HG03378 (cell line): ENCODE measurements around the gene REXO4.
"Not testable (repeated sequence)": the region's sequence is repeated elsewhere in the genome, so short reads cannot be mapped to it uniquely, and the experiment has no call there.

ENCODE experiments used
- ATAC-seq: cut with Tn5 transposase; IDR thresholded peaks from one replicate; pipeline ENCODE4 v1.9.1; 2021; ENCODE audit warnings: mild to moderate bottlenecking, moderate library complexity; ENCODE audit not compliant: unreplicated experiment

The REXO4 gene

DNA sequence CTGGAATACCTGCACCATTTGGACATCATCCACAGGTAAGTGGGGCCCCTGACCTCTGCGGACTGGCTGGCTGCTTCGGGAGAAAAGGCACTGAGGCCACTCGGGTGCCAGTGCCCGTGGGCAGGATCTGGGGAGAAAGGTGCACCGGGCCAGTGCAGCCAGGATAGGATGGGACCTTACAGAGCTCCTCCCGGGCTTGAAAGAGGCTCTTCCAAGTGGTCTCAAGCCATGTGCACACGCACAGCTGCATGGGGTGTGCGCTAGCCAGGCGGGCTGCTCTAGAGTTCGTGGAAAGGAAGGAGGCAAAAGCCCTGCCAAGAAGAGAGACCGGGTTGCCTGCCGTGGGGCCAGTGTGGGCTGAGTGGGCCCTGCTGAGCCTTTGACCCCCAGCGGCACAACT is 28.2 kb downstream of the REXO4 start:
- no peak for ATAC-seq

DNA sequence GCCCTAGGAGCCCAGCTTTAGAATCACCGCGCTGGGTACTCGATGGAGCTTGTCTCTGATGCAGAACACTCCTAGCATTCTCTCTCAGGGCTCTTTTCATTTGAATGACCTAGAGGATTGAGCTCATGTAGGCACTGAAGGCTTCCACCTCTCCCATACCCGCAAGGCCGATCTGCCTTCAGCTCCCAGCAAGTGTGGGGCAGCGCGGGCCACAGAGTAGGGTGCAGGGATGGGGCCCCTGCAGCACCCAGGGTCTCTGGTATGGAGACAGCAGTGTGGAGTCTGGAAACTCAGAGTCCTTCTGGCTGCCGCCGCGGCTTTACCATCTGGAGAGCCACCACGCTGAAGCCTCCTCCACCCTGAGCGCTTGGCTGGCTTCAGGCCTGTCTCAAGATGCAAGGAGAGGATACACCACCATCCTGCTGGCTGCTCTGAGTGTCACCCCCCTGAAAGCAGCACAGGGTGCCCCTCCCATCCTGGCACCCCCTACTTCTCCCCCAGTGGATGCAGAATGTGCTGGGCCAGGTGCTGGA is 28.7 kb downstream of the REXO4 start:
- ATAC-seq = no peak

DNA sequence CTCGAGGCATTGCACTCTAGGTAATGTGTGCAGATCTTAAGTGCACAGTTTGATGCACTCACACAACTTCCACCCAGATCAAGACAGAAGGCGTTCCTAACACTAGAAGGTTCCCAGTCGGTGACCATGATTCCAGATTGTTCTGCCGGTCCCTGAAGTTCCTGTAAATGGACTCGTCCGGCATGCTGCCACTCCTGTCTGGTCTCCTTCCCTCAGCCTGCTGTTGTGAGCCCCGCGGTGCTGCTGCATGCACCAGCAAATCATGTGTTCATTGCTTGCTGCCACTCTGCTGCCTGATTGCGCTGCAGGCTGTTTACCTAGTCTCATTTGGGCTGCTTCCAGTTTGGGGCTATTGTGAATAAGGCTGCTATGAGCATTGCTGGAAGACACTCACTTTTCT is 30.1 kb downstream of the REXO4 start:
- no peak for ATAC-seq

DNA sequence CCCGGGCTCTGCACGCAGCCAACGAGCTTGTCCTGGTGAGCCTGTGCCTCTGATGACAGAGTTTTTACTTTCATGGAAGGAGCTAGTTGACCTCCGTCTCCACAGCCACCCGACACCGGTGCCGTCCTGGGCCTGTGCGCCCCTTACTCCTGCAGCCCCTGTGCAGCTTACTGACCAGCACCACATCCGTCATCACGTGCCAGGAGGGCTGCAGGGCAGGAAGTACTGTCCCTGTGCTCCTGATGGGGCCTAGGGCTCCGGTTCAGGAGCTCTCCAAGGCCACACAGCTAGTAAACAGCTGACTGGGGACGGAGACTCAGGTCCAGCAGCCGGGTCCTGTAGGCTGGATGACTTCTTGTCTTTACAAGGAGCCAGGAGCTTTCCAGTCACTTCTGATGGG is 31.5 kb downstream of the REXO4 start:
- ATAC-seq = no peak

DNA sequence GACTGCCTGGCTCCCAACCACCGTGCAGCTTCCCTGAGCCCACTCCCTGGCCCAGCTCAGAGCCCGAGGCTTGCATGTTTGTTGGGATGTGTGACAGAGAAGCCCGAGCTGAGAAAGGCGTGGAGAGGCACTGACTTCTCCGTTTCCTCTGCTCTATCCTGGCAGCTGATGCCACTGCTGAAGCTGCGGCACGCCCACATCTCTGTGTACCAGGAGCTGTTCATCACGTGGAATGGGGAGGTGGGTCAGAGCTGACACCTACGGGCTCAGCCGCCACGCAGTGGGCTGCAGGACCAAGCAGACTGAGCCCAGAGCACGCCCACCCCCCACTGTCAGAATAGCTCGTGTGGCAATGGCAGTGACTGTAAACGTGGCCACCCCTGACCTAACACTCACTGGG is 32.4 kb downstream of the REXO4 start:
- no peak for ATAC-seq

DNA sequence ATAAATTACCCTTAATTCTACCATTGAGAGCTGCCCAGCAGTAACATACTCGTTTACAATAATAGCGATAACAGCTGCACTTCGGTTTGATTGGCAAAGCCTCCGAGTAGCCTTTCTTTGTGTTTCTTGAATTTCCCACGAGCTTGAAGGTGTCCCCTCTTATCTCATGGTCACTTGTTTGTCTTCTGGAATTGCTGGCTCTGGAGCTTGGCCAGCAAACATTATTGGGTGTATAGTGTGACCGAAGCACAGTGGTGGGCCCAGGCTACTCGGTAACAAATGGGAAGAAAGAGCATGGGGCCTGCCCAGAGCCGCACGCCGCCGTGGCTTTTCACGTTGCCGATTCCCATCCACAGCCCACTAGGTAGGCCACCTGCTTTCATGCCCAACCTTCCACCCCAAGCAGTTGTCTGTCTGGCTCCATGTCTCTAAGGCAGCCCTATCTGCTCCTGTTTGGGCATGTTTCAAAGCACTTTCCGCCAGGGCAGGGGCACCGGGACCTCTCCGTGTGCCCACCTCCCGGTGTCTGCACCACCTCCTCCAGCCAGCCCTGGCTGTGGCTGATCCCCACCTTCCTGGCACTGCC is 33.0 kb downstream of the REXO4 start:
- no peak for ATAC-seq

DNA sequence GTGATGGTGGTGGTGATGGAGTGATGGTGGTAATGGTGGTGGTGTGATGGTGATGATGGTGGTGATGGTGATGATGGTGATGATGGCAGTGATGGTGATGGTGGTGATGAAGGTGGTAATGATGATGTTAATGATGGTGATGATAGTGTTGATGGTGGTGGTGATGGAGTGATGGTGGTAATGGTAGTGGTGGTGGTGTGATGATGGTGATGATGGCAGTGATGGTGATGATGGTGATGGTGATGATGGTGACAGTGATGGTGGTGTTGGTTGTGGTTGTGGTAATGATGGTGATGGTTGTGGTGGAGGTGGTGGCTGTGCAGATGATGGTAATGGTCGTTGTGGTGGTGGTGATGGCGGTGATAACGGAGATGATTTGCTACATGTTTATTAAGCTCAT is 34.4 kb downstream of the REXO4 start:
- ATAC-seq = no peak

DNA sequence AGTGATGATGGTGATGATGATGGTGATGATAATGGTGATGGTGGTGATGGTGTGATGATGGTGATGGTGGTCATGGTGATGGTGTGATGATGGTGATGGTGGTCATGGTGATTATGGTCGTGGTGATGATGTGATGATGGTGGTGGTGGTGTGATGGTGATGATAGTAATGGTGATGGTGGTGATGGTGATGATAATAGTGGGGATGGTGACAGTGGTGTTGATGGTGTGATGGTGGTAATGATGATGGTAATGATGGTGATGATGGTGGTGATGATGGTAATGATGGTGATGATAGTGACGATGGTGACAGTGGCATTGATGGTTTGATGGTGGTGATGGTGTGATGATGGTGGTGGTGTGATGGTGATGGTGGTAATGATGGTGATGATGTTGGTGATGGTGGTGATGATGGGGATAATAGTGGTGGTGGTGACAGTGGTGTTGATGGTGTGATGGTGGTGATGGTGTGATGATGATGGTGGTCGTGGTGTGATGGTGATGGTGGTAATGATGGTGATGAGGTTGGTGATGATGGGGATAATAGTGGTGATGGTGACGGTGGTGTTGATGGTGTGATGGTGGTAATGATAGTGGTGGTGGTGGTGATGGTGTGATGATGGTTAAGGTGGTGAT is 35.2 kb downstream of the REXO4 start:
- no peak for ATAC-seq

DNA sequence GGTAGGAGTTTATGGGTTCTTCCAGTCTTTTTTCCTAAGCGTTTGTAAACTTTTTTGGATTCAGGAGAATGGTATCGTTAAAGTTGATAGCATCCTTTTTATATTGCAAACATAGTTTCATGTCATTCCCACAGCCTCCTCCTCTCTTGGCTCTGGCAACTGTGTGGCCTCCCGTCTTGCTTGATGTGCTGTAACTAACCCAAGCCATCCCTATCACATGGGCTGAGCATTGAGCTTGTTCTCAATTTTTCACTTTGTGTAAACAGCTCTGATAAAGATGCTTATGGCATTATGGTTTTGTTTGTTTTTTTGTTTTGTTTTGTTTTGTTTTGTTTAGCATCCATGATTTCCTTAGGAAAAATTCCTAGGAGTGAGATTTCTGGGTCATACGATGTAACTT is 37.1 kb downstream of the REXO4 start:
- no peak for ATAC-seq

DNA sequence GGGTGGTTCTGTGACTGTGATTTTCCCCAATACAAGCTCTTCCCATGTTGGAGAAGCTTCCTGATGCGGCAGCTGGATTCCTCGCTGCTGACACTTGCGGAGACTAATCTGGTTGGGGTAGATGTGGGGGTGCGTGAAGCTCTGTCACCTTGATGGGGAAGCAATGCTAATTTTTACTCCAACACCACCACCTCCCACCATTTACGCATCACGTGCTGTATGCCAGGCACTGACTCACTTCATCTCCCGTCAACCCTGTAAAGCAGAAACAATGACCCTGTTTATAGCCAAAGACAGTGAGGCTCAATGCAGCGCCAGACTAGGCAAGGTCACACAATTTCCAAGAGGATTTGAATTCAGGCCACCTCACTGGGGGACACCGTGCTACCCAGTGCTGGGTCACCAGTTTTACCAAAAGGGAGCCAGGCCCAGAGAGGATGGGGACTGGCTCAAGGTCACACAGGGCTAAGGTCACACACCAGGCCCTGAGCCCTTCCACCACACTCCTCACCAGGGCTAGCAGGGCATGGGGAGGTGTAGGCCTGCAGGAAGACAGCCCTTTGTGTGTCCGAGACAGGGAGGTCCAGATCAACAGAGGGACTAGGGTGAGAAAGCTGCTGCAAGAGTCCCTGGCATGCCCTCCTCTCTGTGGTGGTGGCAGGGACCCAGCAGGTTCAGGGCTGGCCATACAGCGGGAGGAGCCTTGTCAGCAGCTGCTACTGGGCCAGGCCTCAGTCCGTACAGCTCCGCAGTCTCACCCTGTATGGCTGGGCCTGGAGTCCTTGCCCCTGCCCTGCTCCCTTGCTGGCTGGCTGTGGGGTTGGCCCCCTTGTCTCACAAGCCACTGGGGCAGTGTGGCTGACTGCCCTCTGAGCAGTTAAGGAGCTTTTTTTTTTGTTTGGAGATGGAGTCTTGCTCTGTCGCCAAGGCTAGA is 38.4 kb downstream of the REXO4 start:
- no peak for ATAC-seq

DNA sequence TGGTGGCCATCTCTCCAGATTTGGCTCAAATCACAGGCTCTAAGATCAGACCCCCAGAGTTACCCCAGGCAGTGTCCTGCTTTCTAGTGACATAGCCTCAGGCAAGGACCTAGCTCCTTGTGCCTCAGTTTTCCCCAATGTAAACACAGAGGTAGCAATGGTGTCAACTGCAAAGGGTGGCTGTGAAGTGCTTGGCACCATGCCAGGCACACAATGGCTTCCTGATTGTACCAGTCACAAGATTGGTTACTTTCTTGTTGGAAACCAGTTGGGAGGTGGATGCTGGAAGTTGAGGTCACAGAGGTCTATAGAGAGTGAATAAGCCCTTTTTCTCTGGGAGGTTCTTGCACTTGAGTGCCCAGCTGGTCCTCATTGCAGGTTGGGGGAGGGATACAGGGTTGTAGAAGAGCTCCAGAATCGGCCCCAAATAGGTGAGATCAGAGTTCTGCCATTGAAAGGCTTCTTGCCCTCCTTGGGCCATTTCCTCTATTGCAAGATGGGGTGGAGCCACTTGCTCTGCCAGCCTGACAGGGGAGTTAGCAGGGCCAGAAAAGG is 39.3 kb downstream of the REXO4 start:
- ATAC-seq = no peak

DNA sequence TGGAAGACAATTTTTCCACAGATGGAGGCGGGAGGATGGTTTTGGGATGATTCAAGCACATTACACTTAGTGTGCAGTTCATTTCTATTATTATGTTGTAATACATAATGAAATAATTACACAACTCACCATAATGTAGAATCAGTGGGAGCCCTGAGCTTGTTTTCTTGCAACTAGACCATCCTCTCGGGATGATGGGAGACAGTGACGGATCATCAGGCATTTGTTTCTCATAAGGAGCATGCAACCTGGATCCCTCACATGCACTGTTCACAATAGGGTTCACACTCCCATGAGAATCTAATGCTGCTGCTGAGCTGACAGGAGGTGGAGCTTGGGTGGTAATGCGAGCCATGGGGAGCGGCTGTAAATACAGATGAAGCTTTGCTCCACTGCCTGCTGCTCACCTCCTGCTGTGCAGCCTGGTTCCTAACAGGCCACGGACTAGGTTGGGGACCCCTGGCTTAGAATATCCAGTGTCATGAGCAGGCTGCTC is 40.0 kb downstream of the REXO4 start:
- ATAC-seq = no peak

DNA sequence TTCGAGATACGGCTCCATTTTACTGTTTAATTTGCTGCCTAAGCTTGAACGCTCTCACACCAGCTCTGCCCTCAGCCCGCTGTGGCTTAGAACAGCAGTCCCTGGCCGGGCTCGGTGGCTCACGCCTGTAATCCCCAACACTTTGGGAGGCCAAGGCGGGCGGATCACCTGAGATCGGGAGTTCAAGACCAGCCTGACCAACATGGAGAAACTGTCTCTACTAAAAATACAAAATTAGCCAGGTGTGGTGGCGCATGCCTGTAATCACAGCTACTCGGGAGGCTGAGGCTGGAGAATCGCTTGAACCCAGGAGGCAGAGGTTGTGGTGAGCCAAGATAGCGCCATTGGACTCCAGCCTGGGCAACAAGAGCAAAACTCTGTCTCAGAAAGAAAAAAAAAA is 40.5 kb downstream of the REXO4 start:
- ATAC-seq = not testable (repeated sequence)

DNA sequence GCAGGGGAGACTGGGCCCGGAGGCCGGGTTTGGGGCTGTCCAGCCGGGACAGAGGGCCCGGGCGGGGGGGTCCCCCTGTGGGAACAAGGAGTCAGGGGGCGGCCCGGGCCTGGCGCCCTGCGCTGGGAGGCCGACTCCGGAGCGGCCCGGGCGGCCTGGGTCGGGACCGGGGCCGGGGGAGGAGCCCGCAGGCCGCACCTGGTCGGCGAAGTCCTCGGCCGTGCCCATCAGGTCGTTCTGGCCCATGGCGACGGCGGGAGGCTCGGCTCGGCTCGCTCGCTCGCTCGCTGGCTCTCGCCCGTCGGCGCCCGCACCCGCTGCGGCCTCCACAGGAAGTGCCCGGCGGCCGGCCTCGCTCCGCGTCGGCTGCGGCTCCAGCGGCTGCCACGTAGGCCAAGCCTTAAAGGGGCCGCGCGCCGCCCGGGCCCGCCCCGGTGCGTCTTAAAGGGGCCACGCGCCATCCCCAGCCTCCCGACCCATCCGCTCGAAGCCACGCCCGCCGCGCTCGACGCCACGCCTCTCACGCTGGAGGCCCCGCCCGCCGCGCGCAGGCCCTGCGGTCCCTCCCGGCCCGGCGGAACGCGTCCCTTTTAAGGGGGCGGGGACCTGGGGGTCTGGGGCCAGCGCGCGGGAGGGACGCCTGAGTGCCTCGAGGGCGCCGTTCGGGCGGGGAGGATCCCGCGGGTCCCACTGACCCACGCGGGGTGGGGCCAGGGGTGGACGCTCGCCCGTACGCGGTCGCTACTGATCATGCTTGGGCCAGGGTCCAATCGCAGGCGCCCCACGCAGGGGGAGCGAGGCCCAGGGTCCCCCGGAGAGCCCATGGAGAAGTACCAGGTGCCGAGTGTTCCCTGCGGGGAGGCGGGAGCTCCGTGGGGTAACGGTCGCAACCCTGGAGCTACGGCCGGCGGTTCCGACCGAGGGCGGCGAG is 41.8 kb downstream of the REXO4 start, which contains the start of the genes STKLD1 and SURF4:
STKLD1 (plus strand) TSS at position 643 of the 931 bp plus-strand sequence; CDS start at position 751, 108 bp downstream.
SURF4 (minus strand) TSS at position 337 of the 931 bp plus-strand sequence; CDS start at position 246, 91 bp downstream.
- peak; percentile 53 for ATAC-seq

DNA sequence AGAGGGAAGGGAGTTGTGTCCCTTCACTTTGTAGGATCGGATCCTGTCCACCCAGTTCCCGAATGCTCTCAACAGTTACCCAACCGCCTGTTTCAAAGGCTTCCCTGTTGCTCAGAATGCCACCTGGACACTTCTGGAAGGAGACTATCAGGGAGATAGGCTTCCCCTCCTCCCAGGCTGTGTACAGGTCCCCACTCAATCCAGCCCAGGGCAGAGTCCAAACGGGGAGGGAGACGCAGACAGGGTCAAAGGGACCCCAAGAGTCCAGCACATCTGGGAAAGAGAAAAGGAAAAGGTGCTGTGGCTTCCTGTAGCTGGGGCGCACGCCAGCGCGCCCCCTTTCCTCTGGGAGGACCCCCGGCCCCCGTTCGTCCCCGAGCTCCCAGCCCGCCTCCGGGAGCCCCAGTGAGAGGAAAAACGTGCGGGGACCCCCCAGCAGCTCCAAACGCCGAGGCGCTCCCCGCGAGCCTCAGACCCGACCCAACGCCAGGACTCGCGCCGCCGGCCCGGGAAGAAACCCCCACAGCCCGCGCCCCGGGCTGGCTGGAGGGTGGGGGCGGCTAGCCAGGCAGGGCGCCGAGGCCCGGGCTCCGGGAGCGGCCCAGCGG is 42.6 kb downstream of the REXO4 start:
- no peak for ATAC-seq

DNA sequence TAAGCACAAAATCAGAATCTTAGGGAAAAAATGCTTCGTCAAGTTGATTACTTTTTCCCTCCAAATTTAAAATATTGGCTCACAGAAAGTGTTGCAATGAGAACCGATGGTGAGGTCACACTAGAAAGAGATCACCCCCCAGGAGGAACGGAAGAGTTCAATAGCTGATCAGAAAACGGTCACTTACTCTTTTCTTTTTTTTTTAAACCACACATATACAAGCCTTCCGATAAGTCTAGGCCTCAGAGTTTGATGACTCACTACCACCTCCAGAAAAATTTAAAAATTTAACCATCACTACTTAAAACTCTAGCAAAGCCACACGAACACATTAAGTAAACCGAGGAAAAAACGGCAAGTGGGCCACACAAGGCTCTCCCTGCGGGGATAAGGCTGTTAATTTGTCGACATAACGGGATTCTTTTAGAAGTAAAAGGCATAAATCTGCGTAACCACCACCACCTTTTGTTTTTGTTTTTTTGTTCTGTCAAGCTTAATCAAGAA is 43.1 kb downstream of the REXO4 start:
- no peak for ATAC-seq

DNA sequence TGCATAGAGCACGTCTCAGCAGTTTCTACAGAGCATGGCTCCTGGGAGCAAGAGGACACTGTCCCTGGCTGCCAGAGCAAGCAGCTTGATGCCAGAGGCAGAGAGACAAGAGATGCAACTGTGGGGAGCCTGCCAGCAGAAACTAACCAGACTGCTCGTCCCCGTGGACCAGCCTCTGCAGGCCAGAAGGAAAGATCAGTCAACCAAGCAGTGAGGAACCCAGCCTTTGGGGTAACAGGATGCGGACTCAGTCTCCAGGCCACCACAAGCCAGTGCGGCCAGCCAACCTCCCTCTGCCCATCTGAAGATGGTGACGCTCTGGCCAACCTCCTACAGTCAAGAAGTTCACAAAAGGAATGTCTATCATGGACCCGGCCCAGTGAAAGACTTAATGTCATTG is 45.7 kb downstream of the REXO4 start:
- no peak for ATAC-seq

DNA sequence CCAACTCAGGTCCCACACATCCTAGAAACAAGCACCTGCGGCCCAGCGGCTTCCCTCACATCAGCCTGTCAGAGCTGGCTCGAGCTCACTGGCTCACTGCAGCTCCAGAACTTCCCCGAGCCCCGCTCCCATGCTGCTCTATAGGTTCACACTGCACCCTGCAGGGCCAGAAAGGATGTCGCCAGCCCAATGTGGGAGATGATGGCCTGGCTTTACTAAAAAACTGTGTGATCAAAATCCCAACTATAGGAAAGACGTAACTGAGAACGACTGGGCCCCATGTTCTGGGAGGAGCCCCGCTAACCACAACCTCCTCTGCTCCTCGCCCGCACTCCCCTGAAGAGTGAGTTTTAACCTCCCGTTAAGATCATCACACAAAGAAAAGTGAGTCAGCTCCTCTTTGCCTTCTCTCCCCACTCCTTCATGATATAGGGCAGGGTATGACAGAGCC is 46.5 kb downstream of the REXO4 start:
- ATAC-seq = no peak

DNA sequence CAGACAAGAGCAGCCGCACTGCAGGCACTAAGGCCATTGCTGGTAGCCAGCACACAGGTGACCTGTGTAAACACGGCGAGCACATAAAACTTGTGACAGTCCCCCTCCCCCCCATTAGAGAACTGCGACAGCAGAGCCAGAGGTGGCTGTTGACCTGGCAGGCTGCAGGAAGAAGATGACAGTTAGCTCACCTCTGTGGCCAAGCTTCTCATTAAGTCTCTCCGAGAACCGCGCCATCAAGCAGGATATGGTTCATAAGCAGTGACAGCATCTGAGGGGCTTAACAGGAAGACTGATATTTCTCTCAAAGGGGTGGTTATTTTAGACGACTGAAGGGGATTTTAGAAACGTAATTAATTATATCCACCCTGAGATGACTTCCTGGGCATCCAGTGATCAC is 47.1 kb downstream of the REXO4 start:
- no peak for ATAC-seq
